Cardiac muscle cell (in vitro differentiated cells and primary cell): ENCODE data around the gene DNM2. TPM values are rescaled to one million over a fixed set of nuclear protein-coding genes. Genes with fewer than 3 reads are reported as not detected.

Source experiments
- DNase-seq, 2 donors: peaks; one replicate each; pipeline versions ENCODE4 v3.0.0 to v3.0.0-alpha.2; 2010 to 2017; ENCODE audit warnings: low read depth in 1 of 2, low spot score in 1 of 2
- H3K27ac ChIP-seq: fragments of 200-600 bp; sonication (generic); 2 replicates; pipeline ENCODE4 v1.5.1; 2016
- H3K27me3 ChIP-seq: fragments of 200-600 bp; sonication (generic); 2 replicates; pipeline ENCODE4 v1.6.0; 2016; ENCODE audit warnings: control low read depth
- H3K36me3 ChIP-seq: fragments of 200-600 bp; sonication (generic); 2 replicates; pipeline ENCODE4 v1.5.1; 2016; ENCODE audit warnings: control low read depth
- H3K4me1 ChIP-seq: fragments of 200-600 bp; sonication (generic); 2 replicates; pipeline ENCODE4 v1.8.1; 2017; ENCODE audit warnings: low read depth, mild to moderate bottlenecking, mixed run types
- H3K4me3 ChIP-seq: fragments of 200-600 bp; sonication (generic); 2 replicates; pipeline ENCODE4 v1.5.1; 2016; ENCODE audit warnings: mild to moderate bottlenecking
- H3K9me3 ChIP-seq: fragments of 200-600 bp; sonication (generic); 2 replicates; pipeline ENCODE4 v1.5.1; 2017; ENCODE audit warnings: low read depth, mild to moderate bottlenecking, control low read depth
- CTCF ChIP-seq: IDR thresholded peaks from 2 replicates; pipeline ENCODE4 v1.5.1; 2012; ENCODE audit warnings: low read depth, mild to moderate bottlenecking, low read length
- polyA plus RNA-seq: library from polyadenylated mRNA; unstranded; fragments of >200 nt; fragmentation: Nextera tagmentation; extraction: Ambion mirVana; gene quantifications from 2 replicates; pipeline ENCODE4 v1.2.1, GENCODE V29; 2016
- total RNA-seq: library from RNA; depleted of rRNA; stranded (reverse); fragments of >200 nt; gene quantifications from 2 replicates; pipeline ENCODE4 v1.2.3, GENCODE V29; 2016

Gene DNM2
- total and polyA plus RNA-seq, 2 experiments from 2014 or later = 122 to 132 TPM

GRCh38 chr19:10820173-10820572 lies 102.3 kb downstream of the DNM2 start:
- no peaks in the 10 kb centered on the region for H3K4me1 ChIP-seq
- no peak for DNase-seq
- no peaks in the 10 kb centered on the region for H3K27me3 ChIP-seq
- no peak overlapping the region for H3K4me3 ChIP-seq
- peaks cover 25% of the 10 kb centered on the region for H3K36me3 ChIP-seq
- TF ChIP-seq CTCF = no peak
- no peaks in the 10 kb centered on the region for H3K9me3 ChIP-seq
- no peak overlapping the region for H3K27ac ChIP-seq

GRCh38 chr19:10823690-10824089 lies 105.8 kb downstream of the DNM2 start:
- H3K27me3 ChIP-seq = no peaks in the 10 kb centered on the region
- no peak for DNase-seq
- no peak for TF ChIP-seq CTCF
- H3K36me3 ChIP-seq = peaks cover 33% of the 10 kb centered on the region
- no peak overlapping the region for H3K27ac ChIP-seq
- H3K9me3 ChIP-seq = no peaks in the 10 kb centered on the region
- H3K4me3 ChIP-seq = no peak overlapping the region
- H3K4me1 ChIP-seq = no peaks in the 10 kb centered on the region

- no peak for DNase-seq
- H3K27ac ChIP-seq = no peak overlapping the region
- no peak overlapping the region for H3K4me3 ChIP-seq
- H3K9me3 ChIP-seq = no peaks in the 10 kb centered on the region
- no peaks in the 10 kb centered on the region for H3K27me3 ChIP-seq
- no peak for TF ChIP-seq CTCF
- H3K4me1 ChIP-seq = peaks cover under 1% of the 10 kb centered on the region
- peaks cover 31% of the 10 kb centered on the region for H3K36me3 ChIP-seq
Measured at GRCh38 chr19:10826231-10826630, 108.4 kb downstream of the DNM2 start.

GRCh38 chr19:10826846-10827245 lies 109.0 kb downstream of the DNM2 start:
- no peak overlapping the region for H3K27ac ChIP-seq
- no peak overlapping the region for H3K4me3 ChIP-seq
- DNase-seq = no peak
- peaks cover 25% of the 10 kb centered on the region for H3K36me3 ChIP-seq
- H3K4me1 ChIP-seq = peaks cover 7% of the 10 kb centered on the region
- H3K9me3 ChIP-seq = no peaks in the 10 kb centered on the region
- no peaks in the 10 kb centered on the region for H3K27me3 ChIP-seq
- no peak for TF ChIP-seq CTCF

- Histone ChIP-seq H3K27me3 (no peaks in the 10 kb centered on the region), H3K4me3 (no peak overlapping the region), H3K4me1 (peaks cover 14% of the 10 kb centered on the region), H3K27ac (no peak overlapping the region), H3K36me3 (peaks cover 36% of the 10 kb centered on the region), H3K9me3 (no peaks in the 10 kb centered on the region)
- DNase-seq = no peak
- TF ChIP-seq CTCF = no peak
Measured at GRCh38 chr19:10828981-10829821, 111.3 kb downstream of the DNM2 start.
